Middle frontal gyrus (tissue), 1 donor: Measurements from ENCODE around the gene PTPRD.
"Not testable (repeated sequence)": the region's sequence is repeated elsewhere in the genome, so short reads cannot be mapped to it uniquely, and the experiment has no call there.

ENCODE experiments used
- DNase-seq: peaks from one replicate; pipeline ENCODE4 v3.0.0-alpha.2; 2015; ENCODE audit warnings: low spot score; ENCODE audit errors: extremely low spot score

The PTPRD gene

DNA sequence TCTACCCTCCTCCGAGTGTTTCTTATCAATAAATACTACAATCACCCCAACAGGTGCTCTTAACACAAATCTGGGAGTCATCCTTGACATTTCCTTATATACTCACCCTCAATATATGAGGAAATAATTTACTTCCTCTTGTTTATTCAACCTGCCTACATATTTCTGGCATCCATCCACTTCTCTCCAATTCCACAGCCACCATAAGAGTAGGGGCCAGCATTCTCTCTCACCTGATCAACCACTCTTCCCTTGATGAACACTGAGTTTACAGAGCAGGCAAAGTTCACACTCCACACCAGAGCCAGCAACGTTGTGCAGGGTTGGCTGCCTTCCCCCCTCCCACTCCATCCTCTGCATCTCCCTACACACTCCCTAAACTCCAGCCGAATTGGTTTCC, 1908.9 kb downstream of the PTPRD start:
- DNase-seq, result no peak

GRCh38 chr9:8701904-8702303, 1910.9 kb downstream of the PTPRD start:
- no peak for DNase-seq

GRCh38 chr9:8697565-8697964, 1915.2 kb downstream of the PTPRD start:
- not testable (repeated sequence) for DNase-seq

GRCh38 chr9:8696516-8696915, 1916.3 kb downstream of the PTPRD start:
- no peak for DNase-seq

- DNase-seq, result no peak
These were observed 1917.7 kb downstream of the PTPRD start for GRCh38 chr9:8694983-8695588.

GRCh38 chr9:8693464-8693863, 1919.3 kb downstream of the PTPRD start:
- DNase-seq, result no peak

DNA sequence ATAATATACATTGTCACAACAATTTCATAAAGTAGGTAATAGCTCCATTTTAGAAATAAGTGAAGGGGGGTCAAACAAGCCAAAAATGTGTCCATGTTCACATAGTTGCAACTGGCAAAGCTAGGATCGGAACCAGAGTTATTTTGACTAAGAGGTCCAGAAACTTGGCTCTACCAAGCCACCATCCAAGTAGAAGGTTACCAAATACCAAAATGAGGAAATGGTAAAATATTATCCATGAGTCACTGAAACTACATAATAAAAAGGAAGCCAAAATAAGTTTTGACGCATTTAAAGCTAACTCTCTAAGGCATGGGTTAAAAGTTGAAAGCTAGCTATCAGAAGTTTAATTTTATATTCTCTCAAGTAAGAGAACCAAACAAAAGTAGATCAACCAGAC, 1926.3 kb downstream of the PTPRD start:
- no peak for DNase-seq

DNA sequence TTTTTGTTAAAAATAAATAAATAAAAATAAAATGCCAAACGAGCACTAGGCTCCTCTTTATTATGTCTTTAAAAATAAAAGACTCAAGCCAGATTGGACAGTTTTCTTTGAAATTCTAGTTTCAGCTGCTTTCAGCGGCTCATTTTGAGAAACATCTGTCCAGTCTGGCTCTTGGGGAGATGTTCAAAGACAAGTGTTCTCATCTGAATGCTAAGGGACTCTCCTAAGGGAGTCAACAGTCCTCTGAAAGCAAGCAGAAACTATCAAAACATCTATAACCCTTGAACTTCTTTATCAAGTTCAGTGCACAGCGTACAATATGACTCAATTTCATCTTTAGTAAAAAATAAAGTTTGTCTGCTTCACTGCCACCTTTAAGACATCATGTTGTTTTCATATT, 1927.0 kb downstream of the PTPRD start:
- DNase-seq, result no peak

DNA sequence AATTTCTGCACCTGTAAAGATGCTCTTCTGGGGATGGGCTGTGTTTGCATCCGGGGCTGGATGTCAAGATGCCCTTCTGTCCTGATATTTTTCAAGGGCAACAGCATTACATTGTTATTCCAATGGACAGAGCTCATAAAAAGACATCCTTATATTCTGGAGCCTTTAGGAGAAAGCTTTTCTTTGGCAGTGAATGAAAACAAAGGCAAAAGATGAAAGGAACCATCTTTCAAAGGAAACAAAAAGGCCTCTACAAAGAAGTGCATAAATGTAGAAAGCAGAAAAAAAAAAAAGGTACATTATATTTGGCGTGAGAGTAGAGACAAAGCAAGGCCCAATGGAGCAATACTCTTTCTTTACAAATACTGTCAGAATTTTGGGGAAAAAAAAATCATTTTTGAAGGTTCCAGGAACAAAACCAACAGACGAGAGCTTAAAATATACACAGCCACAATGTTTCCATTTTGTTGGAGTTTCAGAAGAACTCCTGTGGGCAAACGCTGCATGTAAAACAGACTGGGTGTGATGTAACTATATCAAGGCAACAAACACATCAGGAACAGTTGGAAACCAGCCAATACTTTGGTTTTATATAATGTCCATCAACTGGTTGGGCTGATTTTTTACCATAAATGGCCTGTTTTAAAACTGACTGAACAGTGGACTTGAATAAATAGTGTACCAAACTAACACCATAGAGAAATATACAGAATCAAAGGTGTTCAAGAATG, 1927.7 kb downstream of the PTPRD start:
- DNase-seq, result no peak

DNA sequence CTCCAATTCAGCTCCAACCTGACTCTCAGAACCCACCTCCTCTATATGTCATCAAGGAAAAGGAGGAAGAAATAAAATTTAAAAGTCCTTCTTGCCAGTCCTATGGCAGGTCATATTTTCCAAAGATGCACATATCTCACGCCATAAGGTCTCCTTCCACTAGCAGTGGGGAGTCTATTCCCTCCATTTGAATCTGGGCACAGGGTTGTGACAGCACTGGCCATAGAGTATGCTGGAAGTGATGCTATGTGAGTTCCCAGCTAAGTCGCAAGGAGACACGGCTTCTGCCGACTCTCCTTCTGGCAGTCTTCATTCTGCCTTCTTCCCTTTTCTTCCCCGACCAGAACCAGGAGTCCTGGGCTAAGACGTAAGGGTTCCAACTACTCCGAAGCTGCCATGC, 1929.3 kb downstream of the PTPRD start:
- no peak for DNase-seq

DNA sequence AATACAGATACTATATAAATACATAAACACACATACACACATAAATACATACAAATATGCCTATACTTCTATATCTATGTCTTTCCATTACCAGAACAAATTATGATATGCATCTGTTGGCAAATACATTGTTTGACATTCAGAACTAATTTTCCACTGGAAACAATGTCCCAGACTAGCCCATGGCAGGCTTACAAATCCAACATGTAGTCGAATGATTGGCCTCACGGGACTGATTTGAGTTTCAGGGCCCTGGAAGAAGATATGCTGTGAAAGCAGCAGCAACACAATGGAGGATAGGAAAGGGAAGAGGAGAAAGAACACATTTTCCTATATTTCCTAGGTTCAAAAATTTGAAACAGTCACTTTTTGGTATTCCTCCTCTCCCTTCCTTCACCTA, 1932.1 kb downstream of the PTPRD start:
- no peak for DNase-seq

GRCh38 chr9:8680157-8680556, 1932.6 kb downstream of the PTPRD start:
- DNase-seq, result no peak

GRCh38 chr9:8679371-8679822, 1933.4 kb downstream of the PTPRD start:
- DNase-seq, result no peak

DNA sequence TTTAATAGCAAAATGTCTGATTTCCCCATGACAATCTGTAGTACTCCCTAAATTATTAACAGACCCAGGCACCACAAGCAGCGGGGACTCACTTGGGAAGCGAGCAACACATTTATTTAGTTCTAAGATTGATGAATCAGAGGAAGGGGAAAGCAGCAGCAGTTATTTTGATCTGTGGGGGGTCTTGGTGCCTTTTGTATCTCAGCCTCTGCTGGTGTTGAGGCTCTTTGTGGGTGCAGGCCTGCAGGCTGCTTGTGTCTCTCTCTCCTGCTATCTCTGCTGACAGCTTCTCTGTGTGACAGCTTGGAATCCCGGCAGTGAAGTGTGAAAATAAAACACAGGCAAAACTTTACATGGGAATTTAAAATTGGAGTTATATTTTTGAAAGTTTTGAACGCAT, 1935.1 kb downstream of the PTPRD start:
- no peak for DNase-seq

DNA sequence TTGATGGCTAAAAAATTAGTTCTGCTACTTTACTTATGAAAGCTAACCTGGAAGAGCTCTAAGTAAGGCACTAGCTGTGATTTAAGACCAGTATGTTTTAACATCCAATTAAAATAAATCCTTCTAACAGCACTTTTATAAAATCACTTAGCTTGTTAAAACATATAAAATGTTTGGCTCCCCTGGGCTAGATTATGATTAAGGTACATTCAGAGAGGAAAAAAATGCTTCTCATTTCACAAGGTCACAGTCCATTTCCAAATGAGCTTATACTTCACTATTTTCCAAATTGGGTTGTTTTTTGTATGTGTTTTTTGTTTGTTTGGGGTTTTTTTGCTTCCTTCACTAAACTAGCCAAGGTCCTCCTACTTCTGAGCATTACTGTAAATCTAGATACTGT, 1938.3 kb downstream of the PTPRD start:
- DNase-seq, result no peak

DNA sequence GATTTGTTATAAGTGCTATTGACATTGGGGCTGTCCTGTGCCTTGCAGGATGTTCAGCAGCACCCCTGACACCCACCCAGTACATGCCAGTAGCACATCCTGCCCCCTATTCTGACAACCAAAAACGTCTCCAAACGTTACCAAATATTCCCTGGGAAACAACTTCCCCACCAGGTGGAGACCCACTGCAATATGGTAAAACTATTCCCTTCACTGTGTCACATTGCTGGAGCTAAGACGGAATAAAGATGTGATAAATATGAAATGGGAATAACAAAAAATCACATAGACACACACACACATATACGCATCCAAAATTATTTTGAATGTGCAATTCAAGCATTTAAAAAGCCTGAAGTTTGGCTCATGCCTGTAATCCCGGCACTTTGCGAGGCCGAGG, 1939.0 kb downstream of the PTPRD start:
- no peak for DNase-seq

GRCh38 chr9:8670751-8671150, 1942.1 kb downstream of the PTPRD start:
- no peak for DNase-seq

GRCh38 chr9:8668751-8669150, 1944.1 kb downstream of the PTPRD start:
- no peak for DNase-seq

- DNase-seq, result no peak
These were observed 1944.6 kb downstream of the PTPRD start for GRCh38 chr9:8668231-8668630.

DNA sequence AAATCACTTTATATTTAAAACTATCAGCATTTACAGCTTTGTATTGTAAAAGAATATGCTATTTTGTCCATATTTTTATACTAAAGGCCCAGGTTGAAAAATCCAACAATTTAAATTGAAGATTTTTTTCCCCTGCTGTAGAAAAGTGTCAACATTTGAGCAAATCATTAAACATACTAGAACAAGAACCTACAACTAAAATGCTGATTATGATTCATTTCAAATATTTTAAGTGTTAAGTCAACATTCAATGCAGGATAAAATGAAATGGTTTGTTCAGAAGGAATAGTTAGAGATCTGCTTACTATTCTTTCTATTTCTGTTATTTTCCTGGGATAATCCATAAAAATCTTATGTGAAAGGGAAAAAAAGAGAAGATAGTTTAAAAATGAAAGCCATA, 1946.7 kb downstream of the PTPRD start:
- no peak for DNase-seq

- no peak for DNase-seq
These were observed 1952.4 kb downstream of the PTPRD start for GRCh38 chr9:8660383-8660782.

GRCh38 chr9:8659108-8659507, 1953.7 kb downstream of the PTPRD start:
- DNase-seq, result no peak

- no peak for DNase-seq
These were observed 1957.7 kb downstream of the PTPRD start for GRCh38 chr9:8655071-8655470.
